SK-N-MC (cell line): ENCODE data around the gene RNF146.

Experiments
- EZH2 ChIP-seq: fragments of 200-600 bp; sonication (generic); IDR thresholded peaks from one replicate; pipeline ENCODE4 v1.6.1; 2017; ENCODE audit warnings: antibody characterized with exemption
- POLR2AphosphoS5 ChIP-seq: IDR thresholded peaks from 2 replicates; pipeline ENCODE4 v1.6.1; 2012; ENCODE audit warnings: mild to moderate bottlenecking, low read depth, low read length, borderline replicate concordance

DNA sequence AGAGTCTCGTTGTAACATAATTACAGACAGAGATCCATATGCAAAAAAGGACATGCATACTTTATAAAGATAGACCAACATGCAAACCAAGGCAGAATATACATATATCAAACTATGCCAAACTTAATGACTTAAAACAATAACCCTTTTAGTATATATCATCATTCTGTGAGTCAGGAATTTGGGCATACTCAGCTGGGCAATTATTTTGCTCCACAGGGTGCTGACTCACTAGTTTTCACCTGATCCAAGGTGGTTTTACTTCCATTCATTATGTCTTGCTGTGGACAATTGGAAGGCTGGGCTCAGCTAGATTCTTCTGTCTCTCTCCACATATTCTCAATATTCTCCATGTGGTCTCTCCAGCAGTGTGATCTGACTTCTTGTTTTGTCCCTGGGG, 41.2 kb upstream of the RNF146 start:
- TF ChIP-seq POLR2AphosphoS5 (no peak), EZH2 (no peak)
